K562 (cell line): ENCODE results near the gene ACTRT3. TPM values are rescaled to one million over a fixed set of nuclear protein-coding genes. Genes with fewer than 3 reads are reported as not detected.

ENCODE experiments used
- ETV6 ChIP-seq, 3 experiments: fragments of 150-350 bp in 1 of 3; sonication (generic) in 1 of 3; formaldehyde crosslinking in 1 of 3; IDR thresholded peaks; 2 replicates each; pipeline versions ENCODE4 v1.6.1 to v1.8.0; 2014 to 2022; ENCODE audit warnings: borderline replicate concordance in 2 of 3, low read depth in 2 of 3, antibody characterized with exemption in 1 of 3, low read length in 1 of 3, mild to moderate bottlenecking in 1 of 3, missing genetic modification reagents in 1 of 3
- KLF13 ChIP-seq: fragments of 450-650 bp; IDR thresholded peaks from 2 replicates; pipeline ENCODE4 v1.6.1; 2016; ENCODE audit warnings: missing genetic modification characterization, low read depth, mild to moderate bottlenecking, missing compliant biosample characterization, moderate library complexity, borderline replicate concordance
- NFIC ChIP-seq: fragments of 450-650 bp; IDR thresholded peaks from 2 replicates; pipeline ENCODE4 v1.6.1; 2017; ENCODE audit warnings: mild to moderate bottlenecking, inconsistent platforms
- NFIX ChIP-seq: fragments of 250-450 bp; sonication (Bioruptor Pico); IDR thresholded peaks from 2 replicates; pipeline ENCODE4 v1.4.0; 2020; ENCODE audit warnings: low read depth, mild to moderate bottlenecking, moderate library complexity
- POLR3A ChIP-seq: IDR thresholded peaks from 2 replicates; pipeline ENCODE4 v1.6.1; 2011; ENCODE audit warnings: borderline replicate concordance, mild to moderate bottlenecking, moderate library complexity; ENCODE audit not compliant: insufficient read length, insufficient read depth; ENCODE audit errors: extremely low read depth
- SMARCA4 ChIP-seq: fragments of 450-650 bp; IDR thresholded peaks from 2 replicates; pipeline ENCODE4 v1.6.1; 2016
- TCF7L2 ChIP-seq: fragments of 150-350 bp; IDR thresholded peaks from 2 replicates; pipeline ENCODE4 v1.6.1; 2016; ENCODE audit warnings: low read depth, mild to moderate bottlenecking, low read length, moderate library complexity
- WHSC1 ChIP-seq: IDR thresholded peaks from one replicate; pipeline ENCODE4 v1.6.1; 2012; ENCODE audit warnings: low read length, control low read depth, inconsistent platforms
- ZNF224 ChIP-seq: sonication (generic); formaldehyde crosslinking; IDR thresholded peaks from 2 replicates; pipeline ENCODE4 v1.8.0; 2022; ENCODE audit warnings: mild to moderate bottlenecking, missing genetic modification reagents
- ZNF507 ChIP-seq: conservative IDR thresholded peaks from 2 replicates; pipeline ENCODE4 v1.6.1; 2017; ENCODE audit warnings: missing genetic modification characterization, missing compliant biosample characterization
- polyA plus RNA-seq, 8 experiments: library from polyadenylated mRNA; depleted of rRNA in 4 of 8; stranded (reverse) in 5 of 8; unstranded in 3 of 8; fragments of >200 nt; fragmentation: Nextera tagmentation in 2 of 8; fragmentation: Illumina TruSeq in 1 of 8; extraction: Ambion mirVana in 2 of 8; extraction: Trizol in 1 of 8; gene quantifications; 2 replicates each; pipeline versions ENCODE4 v1.2.1 to v1.2.3, GENCODE V29; 2011 to 2014; ENCODE audit warnings: inconsistent platforms in 1 of 8, missing spikeins in 1 of 8
- total RNA-seq, 7 experiments: library from RNA; depleted of rRNA in 6 of 7; stranded (reverse); fragments of >200 nt in 6 of 7; fragmentation: Illumina TruSeq in 2 of 7; extraction: Trizol in 2 of 7; gene quantifications; 2 replicates each; pipeline versions ENCODE4 v1.2.1 to v1.2.3, GENCODE V29; 2011 to 2021; ENCODE audit warnings: low replicate concordance in 1 of 7
- TF ChIP-seq, protein P1 (sequence below): fragments of 200-800 bp; sonication (Bioruptor generic); IDR thresholded peaks from 2 replicates; pipeline ENCODE4 v1.6.1; 2017; ENCODE audit warnings: missing genetic modification characterization, missing compliant biosample characterization
- TF ChIP-seq, protein P2 (sequence below): sonication (generic); formaldehyde crosslinking; IDR thresholded peaks from 2 replicates; pipeline ENCODE4 v1.8.0; 2023; ENCODE audit warnings: mild to moderate bottlenecking, missing genetic modification reagents
- TF ChIP-seq, protein P3 (sequence below): fragments of 250-450 bp; sonication (Bioruptor Pico); IDR thresholded peaks from 2 replicates; pipeline ENCODE4 v1.5.0; 2020; ENCODE audit warnings: mild to moderate bottlenecking
- TF ChIP-seq, protein P4 (sequence below): fragments of 250-450 bp; sonication (Bioruptor Pico); IDR thresholded peaks from 2 replicates; pipeline ENCODE4 v1.4.0; 2020; ENCODE audit warnings: mild to moderate bottlenecking, moderate library complexity
- TF ChIP-seq, protein P5 (sequence below): fragments of 150-350 bp; IDR thresholded peaks from 2 replicates; pipeline ENCODE4 v1.6.1; 2014; ENCODE audit warnings: low read depth, mild to moderate bottlenecking, low read length, borderline replicate concordance

ACTRT3 gene
- total and polyA plus RNA-seq, 9 of the 15 experiments (the other 6 are each of a cell fraction or from before 2014, with no cell fraction given), result 0.06 to 0.11 (median 0.07) TPM; not detected in 5

DNA sequence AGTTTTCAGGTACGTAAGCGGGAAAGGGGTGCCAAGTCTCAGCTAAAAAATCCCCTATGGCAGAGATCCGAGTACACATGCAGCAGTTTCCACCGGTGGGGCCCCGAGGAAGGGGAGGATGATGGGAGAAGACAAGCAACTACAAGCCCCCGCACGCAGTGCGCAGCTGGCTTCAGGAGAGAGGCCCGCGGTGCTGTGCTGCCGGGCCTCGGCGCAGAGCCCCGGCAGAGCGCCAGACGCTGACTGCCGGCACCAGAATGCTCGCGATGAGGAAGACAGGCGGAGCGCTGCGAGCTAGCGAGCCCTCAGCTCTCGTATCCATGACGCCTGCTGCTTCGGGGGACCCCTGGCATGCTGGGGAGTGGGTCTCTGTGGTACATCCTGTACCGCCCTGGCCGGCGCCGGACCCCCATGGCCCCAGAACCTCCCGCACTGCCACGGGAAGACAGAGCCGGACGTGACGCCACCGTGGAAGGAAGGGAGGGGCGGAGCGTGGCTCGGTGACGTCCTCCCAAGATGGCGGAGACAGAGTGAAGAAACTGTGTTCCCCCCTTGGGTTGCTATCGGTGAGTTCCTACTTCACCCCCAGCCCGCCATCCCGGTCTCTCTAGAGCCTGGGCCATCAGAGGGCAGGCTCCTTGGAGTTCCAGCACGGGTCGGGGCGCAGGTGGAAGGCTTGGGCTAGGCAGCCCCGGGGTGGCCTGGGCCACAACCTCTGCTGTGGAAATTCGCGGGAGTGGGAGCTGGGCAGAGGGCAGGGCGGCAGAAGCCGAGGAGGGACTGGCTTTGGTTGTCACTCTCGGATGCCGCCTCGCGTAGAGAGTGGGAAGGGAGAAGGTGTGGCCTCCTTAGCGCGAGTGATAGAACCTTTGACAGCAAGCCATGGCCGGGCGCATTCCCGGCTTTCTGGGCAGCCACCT, 3.8 kb upstream of the ACTRT3 start, which contains the start of gene MYNN (continued):
- TF ChIP-seq, protein P1, sequence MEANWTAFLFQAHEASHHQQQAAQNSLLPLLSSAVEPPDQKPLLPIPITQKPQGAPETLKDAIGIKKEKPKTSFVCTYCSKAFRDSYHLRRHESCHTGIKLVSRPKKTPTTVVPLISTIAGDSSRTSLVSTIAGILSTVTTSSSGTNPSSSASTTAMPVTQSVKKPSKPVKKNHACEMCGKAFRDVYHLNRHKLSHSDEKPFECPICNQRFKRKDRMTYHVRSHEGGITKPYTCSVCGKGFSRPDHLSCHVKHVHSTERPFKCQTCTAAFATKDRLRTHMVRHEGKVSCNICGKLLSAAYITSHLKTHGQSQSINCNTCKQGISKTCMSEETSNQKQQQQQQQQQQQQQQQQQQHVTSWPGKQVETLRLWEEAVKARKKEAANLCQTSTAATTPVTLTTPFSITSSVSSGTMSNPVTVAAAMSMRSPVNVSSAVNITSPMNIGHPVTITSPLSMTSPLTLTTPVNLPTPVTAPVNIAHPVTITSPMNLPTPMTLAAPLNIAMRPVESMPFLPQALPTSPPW (CRISPR knock-in tag), result peak; percentile 80
- TF ChIP-seq POLR3A (no peak), NFIX (CRISPR knock-in tag) (no peak), NFIC (peak; percentile 81), SMARCA4 (peak; percentile 12; the same call in 1 of the 2 replicates), KLF13 (tag) (no peak), WHSC1 (no peak), TCF7L2 (no peak), ETV6 (IDR thresholded peaks at IDR 0.05; ENCODE audit: borderline replicate concordance in 1 of 2, low read depth in 2 of 2, low read length in 1 of 2) (no peak; a peak in 1 of 4 replicates), ETV6 (CRISPR knock-in tag; IDR thresholded peaks at IDR 0.05; ENCODE audit: borderline replicate concordance) (no peak), ZNF224 (CRISPR knock-in tag) (peak; percentile 24; the same call in 1 of the 2 replicates), ZNF507 (tag) (no peak)
- TF ChIP-seq, protein P2, sequence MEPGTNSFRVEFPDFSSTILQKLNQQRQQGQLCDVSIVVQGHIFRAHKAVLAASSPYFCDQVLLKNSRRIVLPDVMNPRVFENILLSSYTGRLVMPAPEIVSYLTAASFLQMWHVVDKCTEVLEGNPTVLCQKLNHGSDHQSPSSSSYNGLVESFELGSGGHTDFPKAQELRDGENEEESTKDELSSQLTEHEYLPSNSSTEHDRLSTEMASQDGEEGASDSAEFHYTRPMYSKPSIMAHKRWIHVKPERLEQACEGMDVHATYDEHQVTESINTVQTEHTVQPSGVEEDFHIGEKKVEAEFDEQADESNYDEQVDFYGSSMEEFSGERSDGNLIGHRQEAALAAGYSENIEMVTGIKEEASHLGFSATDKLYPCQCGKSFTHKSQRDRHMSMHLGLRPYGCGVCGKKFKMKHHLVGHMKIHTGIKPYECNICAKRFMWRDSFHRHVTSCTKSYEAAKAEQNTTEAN (CRISPR knock-in tag), result 0 out of 2 replicates have a peak, but pooled peaks have one; percentile 13
- TF ChIP-seq, protein P3, sequence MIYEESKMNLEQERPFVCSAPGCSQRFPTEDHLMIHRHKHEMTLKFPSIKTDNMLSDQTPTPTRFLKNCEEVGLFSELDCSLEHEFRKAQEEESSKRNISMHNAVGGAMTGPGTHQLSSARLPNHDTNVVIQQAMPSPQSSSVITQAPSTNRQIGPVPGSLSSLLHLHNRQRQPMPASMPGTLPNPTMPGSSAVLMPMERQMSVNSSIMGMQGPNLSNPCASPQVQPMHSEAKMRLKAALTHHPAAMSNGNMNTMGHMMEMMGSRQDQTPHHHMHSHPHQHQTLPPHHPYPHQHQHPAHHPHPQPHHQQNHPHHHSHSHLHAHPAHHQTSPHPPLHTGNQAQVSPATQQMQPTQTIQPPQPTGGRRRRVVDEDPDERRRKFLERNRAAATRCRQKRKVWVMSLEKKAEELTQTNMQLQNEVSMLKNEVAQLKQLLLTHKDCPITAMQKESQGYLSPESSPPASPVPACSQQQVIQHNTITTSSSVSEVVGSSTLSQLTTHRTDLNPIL (CRISPR knock-in tag), result no peak
- TF ChIP-seq, protein P4, sequence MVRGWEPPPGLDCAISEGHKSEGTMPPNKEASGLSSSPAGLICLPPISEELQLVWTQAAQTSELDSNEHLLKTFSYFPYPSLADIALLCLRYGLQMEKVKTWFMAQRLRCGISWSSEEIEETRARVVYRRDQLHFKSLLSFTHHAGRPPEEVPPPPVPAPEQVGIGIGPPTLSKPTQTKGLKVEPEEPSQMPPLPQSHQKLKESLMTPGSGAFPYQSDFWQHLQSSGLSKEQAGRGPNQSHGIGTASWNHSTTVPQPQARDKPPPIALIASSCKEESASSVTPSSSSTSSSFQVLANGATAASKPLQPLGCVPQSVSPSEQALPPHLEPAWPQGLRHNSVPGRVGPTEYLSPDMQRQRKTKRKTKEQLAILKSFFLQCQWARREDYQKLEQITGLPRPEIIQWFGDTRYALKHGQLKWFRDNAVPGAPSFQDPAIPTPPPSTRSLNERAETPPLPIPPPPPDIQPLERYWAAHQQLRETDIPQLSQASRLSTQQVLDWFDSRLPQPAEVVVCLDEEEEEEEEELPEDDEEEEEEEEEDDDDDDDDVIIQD (CRISPR knock-in tag), result no peak
- TF ChIP-seq, protein P5, sequence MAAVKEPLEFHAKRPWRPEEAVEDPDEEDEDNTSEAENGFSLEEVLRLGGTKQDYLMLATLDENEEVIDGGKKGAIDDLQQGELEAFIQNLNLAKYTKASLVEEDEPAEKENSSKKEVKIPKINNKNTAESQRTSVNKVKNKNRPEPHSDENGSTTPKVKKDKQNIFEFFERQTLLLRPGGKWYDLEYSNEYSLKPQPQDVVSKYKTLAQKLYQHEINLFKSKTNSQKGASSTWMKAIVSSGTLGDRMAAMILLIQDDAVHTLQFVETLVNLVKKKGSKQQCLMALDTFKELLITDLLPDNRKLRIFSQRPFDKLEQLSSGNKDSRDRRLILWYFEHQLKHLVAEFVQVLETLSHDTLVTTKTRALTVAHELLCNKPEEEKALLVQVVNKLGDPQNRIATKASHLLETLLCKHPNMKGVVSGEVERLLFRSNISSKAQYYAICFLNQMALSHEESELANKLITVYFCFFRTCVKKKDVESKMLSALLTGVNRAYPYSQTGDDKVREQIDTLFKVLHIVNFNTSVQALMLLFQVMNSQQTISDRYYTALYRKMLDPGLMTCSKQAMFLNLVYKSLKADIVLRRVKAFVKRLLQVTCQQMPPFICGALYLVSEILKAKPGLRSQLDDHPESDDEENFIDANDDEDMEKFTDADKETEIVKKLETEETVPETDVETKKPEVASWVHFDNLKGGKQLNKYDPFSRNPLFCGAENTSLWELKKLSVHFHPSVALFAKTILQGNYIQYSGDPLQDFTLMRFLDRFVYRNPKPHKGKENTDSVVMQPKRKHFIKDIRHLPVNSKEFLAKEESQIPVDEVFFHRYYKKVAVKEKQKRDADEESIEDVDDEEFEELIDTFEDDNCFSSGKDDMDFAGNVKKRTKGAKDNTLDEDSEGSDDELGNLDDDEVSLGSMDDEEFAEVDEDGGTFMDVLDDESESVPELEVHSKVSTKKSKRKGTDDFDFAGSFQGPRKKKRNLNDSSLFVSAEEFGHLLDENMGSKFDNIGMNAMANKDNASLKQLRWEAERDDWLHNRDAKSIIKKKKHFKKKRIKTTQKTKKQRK, result no peak; the same call in 1 of the 2 replicates
